HepG2 (cell line): ENCODE results near the gene NRBP1. TPM values are rescaled to one million over a fixed set of nuclear protein-coding genes. Genes with fewer than 3 reads are reported as not detected.

Source experiments
- CCDC6 ChIP-seq: sonication (generic); formaldehyde crosslinking; IDR thresholded peaks from 2 replicates; pipeline ENCODE4 v1.8.1; 2022; ENCODE audit warnings: mild to moderate bottlenecking, missing genetic modification reagents, moderate library complexity
- HNRNPK ChIP-seq: fragments of 200-400 bp; formaldehyde crosslinking; IDR thresholded peaks from 2 replicates; pipeline ENCODE4 v1.6.1; 2018; ENCODE audit warnings: low read length, low read depth, moderate library complexity, mild to moderate bottlenecking; ENCODE audit not compliant: poor library complexity, severe bottlenecking
- HOXD1 ChIP-seq: sonication (generic); formaldehyde crosslinking; IDR thresholded peaks from 2 replicates; pipeline ENCODE4 v1.5.0; 2020; ENCODE audit warnings: missing genetic modification reagents
- MAFF ChIP-seq: IDR thresholded peaks from 2 replicates; pipeline ENCODE4 v1.6.1; 2011; ENCODE audit warnings: low read depth, low read length, improper control_type of control experiment
- NR2C2 ChIP-seq: sonication (generic); formaldehyde crosslinking; IDR thresholded peaks from 2 replicates; pipeline ENCODE4 v1.4.0; 2020; ENCODE audit warnings: missing genetic modification reagents, mild to moderate bottlenecking, moderate library complexity, borderline replicate concordance
- PAX8 ChIP-seq: sonication (generic); formaldehyde crosslinking; IDR thresholded peaks from 2 replicates; pipeline ENCODE4 v1.8.0; 2022; ENCODE audit warnings: mild to moderate bottlenecking, missing genetic modification reagents, borderline replicate concordance
- SAFB2 ChIP-seq: sonication (generic); formaldehyde crosslinking; IDR thresholded peaks from 2 replicates; pipeline ENCODE4 v1.5.1; 2020; ENCODE audit warnings: missing genetic modification reagents, low read depth, mild to moderate bottlenecking, borderline replicate concordance
- SATB2 ChIP-seq: sonication (generic); formaldehyde crosslinking; IDR thresholded peaks from 2 replicates; pipeline ENCODE4 v1.5.0; 2020; ENCODE audit warnings: missing genetic modification reagents
- SMARCE1 ChIP-seq: fragments of 450-650 bp; IDR thresholded peaks from 2 replicates; pipeline ENCODE4 v1.6.1; 2017; ENCODE audit warnings: borderline replicate concordance
- SRSF4 ChIP-seq: fragments of 200-400 bp; formaldehyde crosslinking; IDR thresholded peaks from one replicate; pipeline ENCODE4 v1.6.1; 2018; ENCODE audit warnings: mild to moderate bottlenecking, low read depth, low read length, moderate library complexity; ENCODE audit not compliant: poor library complexity, severe bottlenecking
- STAT5B ChIP-seq: sonication (generic); formaldehyde crosslinking; IDR thresholded peaks from 2 replicates; pipeline ENCODE4 v1.4.0; 2020; ENCODE audit warnings: missing genetic modification reagents
- ZBTB1 ChIP-seq: sonication (generic); formaldehyde crosslinking; IDR thresholded peaks from 2 replicates; pipeline ENCODE4 v1.4.0; 2020; ENCODE audit warnings: missing genetic modification reagents, borderline replicate concordance
- ZC3H4 ChIP-seq: sonication (generic); formaldehyde crosslinking; IDR thresholded peaks from 2 replicates; pipeline ENCODE4 v1.4.0; 2020; ENCODE audit warnings: missing genetic modification reagents, borderline replicate concordance
- ZFP36 ChIP-seq: fragments of 150-350 bp; IDR thresholded peaks from 2 replicates; pipeline ENCODE4 v1.6.1; 2018; ENCODE audit warnings: borderline replicate concordance, low read length, low read depth; ENCODE audit not compliant: partially characterized antibody
- ZFP36L2 ChIP-seq: sonication (generic); formaldehyde crosslinking; IDR thresholded peaks from 2 replicates; pipeline ENCODE4 v1.4.0; 2020; ENCODE audit warnings: missing genetic modification reagents
- ZFP41 ChIP-seq: sonication (generic); formaldehyde crosslinking; IDR thresholded peaks from 2 replicates; pipeline ENCODE4 v1.4.0; 2020; ENCODE audit warnings: mild to moderate bottlenecking, missing genetic modification reagents, borderline replicate concordance
- ZNF12 ChIP-seq: sonication (generic); formaldehyde crosslinking; IDR thresholded peaks from 2 replicates; pipeline ENCODE4 v1.5.0; 2020; ENCODE audit warnings: missing genetic modification reagents
- ZNF205 ChIP-seq: IDR thresholded peaks from 2 replicates; pipeline ENCODE4 v1.6.1; 2018; ENCODE audit warnings: missing biosample characterization, missing genetic modification reagents
- ZNF549 ChIP-seq: sonication (generic); formaldehyde crosslinking; IDR thresholded peaks from 2 replicates; pipeline ENCODE4 v1.5.0; 2020; ENCODE audit warnings: missing genetic modification reagents
- ZSCAN31 ChIP-seq: sonication (generic); formaldehyde crosslinking; IDR thresholded peaks from 2 replicates; pipeline ENCODE4 v1.5.0; 2020; ENCODE audit warnings: low read depth, mild to moderate bottlenecking, missing genetic modification reagents
- polyA plus RNA-seq, 8 experiments: library from polyadenylated mRNA; depleted of rRNA in 3 of 8; stranded (reverse) in 7 of 8; unstranded in 1 of 8; fragments of >200 nt; fragmentation: Illumina TruSeq in 4 of 8; extraction: Trizol in 4 of 8; gene quantifications; 2 replicates each; pipeline versions ENCODE4 v1.2.1 to v1.2.3, GENCODE V29; 2011 to 2016; ENCODE audit warnings: low read depth in 4 of 8, missing spikeins in 1 of 8, mixed read lengths in 1 of 8; ENCODE audit not compliant: insufficient read depth in 1 of 8
- total RNA-seq, 5 experiments: library from RNA; depleted of rRNA; stranded (reverse); fragments of >200 nt; fragmentation: Illumina TruSeq; extraction: Trizol; gene quantifications; 2 replicates each; pipeline ENCODE4 v1.2.3, GENCODE V29; 2016; ENCODE audit warnings: low read depth in 1 of 5
- TF ChIP-seq, protein P1 (sequence below): sonication (generic); formaldehyde crosslinking; IDR thresholded peaks from 2 replicates; pipeline ENCODE4 v1.5.1; 2020; ENCODE audit warnings: missing genetic modification reagents, mild to moderate bottlenecking, borderline replicate concordance
- TF ChIP-seq, protein P2 (sequence below): sonication (generic); formaldehyde crosslinking; IDR thresholded peaks from 2 replicates; pipeline ENCODE4 v1.4.0; 2020; ENCODE audit warnings: missing genetic modification reagents

The NRBP1 gene
- total and polyA plus RNA-seq, 2 of the 13 experiments (the other 11 are each of a cell fraction or from before 2014, with no cell fraction given), result 165 to 240 TPM

DNA sequence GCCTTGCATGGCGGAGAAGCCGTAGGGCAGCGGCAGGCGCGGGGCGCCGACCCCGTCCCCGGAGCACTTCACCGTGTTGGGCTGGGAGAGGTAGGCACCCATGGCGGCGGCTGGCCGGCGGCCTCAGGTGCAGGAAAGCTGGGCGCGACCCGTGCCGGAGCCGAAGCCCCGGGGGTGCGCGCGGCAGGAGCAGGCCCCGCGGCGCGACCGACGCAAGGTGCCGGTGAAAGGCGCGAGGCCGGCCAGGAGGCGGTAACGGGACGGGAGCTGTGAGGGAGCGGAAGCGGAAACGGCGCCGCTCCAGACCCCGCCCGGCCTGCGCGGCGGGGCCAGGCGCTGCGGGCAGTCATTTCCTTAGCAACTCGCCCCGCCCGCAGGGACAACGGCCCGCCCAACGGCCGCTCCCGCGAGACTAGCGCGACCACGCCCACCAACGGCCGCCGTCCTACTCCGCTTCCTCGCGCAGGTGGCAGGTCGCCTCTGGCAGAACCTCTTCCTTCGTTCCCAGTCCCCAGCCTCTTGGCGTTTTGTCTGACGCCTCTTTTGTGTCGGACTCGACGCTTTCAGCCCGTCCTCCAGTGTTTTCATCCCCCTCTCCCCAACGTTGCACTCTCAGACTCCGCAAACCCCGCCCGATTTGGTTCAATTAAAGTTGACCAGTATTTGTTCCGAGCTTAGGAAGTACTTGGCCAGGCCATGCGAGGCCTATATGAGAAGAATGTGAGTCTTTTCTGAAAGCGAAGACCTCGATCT lies 18.9 kb upstream of the NRBP1 start, which contains the start of gene PPM1G (continued):
- TF ChIP-seq SRSF4 (no peak), PAX8 (CRISPR knock-in tag) (peak; percentile 80; the same call in 1 of the 2 replicates), ZFP36L2 (no peak; the same call in 1 of the 2 replicates), SATB2 (no peak; the same call in none of the 2 replicates), ZNF549 (CRISPR knock-in tag) (no peak), ZBTB1 (CRISPR knock-in tag) (0 out of 2 replicates have a peak, but pooled peaks have one; percentile 21), SAFB2 (peak; percentile 96; the same call in 1 of the 2 replicates), HOXD1 (no peak; the same call in 1 of the 2 replicates), ZSCAN31 (CRISPR knock-in tag) (peak; percentile 64), ZC3H4 (CRISPR knock-in tag) (peak; percentile 88; the same call in 1 of the 2 replicates), ZFP36 (no peak), SMARCE1 (no peak), ZFP41 (CRISPR knock-in tag) (no peak), STAT5B (no peak), CCDC6 (CRISPR knock-in tag) (peak; percentile 97; the same call in 1 of the 2 replicates), MAFF (no peak), ZNF12 (peak; percentile 11), NR2C2 (peak; percentile 83), ZNF205 (CRISPR knock-in tag) (peak; percentile 80; the same call in 1 of the 2 replicates), HNRNPK (peak; percentile 73)
- TF ChIP-seq, protein P1, sequence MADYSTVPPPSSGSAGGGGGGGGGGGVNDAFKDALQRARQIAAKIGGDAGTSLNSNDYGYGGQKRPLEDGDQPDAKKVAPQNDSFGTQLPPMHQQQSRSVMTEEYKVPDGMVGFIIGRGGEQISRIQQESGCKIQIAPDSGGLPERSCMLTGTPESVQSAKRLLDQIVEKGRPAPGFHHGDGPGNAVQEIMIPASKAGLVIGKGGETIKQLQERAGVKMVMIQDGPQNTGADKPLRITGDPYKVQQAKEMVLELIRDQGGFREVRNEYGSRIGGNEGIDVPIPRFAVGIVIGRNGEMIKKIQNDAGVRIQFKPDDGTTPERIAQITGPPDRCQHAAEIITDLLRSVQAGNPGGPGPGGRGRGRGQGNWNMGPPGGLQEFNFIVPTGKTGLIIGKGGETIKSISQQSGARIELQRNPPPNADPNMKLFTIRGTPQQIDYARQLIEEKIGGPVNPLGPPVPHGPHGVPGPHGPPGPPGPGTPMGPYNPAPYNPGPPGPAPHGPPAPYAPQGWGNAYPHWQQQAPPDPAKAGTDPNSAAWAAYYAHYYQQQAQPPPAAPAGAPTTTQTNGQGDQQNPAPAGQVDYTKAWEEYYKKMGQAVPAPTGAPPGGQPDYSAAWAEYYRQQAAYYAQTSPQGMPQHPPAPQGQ (CRISPR knock-in tag), result 0 out of 2 replicates have a peak, but pooled peaks have one; percentile 1
- TF ChIP-seq, protein P2, sequence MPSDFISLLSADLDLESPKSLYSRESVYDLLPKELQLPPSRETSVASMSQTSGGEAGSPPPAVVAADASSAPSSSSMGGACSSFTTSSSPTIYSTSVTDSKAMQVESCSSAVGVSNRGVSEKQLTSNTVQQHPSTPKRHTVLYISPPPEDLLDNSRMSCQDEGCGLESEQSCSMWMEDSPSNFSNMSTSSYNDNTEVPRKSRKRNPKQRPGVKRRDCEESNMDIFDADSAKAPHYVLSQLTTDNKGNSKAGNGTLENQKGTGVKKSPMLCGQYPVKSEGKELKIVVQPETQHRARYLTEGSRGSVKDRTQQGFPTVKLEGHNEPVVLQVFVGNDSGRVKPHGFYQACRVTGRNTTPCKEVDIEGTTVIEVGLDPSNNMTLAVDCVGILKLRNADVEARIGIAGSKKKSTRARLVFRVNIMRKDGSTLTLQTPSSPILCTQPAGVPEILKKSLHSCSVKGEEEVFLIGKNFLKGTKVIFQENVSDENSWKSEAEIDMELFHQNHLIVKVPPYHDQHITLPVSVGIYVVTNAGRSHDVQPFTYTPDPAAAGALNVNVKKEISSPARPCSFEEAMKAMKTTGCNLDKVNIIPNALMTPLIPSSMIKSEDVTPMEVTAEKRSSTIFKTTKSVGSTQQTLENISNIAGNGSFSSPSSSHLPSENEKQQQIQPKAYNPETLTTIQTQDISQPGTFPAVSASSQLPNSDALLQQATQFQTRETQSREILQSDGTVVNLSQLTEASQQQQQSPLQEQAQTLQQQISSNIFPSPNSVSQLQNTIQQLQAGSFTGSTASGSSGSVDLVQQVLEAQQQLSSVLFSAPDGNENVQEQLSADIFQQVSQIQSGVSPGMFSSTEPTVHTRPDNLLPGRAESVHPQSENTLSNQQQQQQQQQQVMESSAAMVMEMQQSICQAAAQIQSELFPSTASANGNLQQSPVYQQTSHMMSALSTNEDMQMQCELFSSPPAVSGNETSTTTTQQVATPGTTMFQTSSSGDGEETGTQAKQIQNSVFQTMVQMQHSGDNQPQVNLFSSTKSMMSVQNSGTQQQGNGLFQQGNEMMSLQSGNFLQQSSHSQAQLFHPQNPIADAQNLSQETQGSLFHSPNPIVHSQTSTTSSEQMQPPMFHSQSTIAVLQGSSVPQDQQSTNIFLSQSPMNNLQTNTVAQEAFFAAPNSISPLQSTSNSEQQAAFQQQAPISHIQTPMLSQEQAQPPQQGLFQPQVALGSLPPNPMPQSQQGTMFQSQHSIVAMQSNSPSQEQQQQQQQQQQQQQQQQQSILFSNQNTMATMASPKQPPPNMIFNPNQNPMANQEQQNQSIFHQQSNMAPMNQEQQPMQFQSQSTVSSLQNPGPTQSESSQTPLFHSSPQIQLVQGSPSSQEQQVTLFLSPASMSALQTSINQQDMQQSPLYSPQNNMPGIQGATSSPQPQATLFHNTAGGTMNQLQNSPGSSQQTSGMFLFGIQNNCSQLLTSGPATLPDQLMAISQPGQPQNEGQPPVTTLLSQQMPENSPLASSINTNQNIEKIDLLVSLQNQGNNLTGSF, result peak; percentile 71
